ENCODE results near the gene RAB3C.
A peak's percentile ranks its signal among the peaks of the same experiment; 100 is the strongest.

The RAB3C gene

GRCh38 chr5:58891086-58891970 is 308.5 kb downstream of the RAB3C start:
- peak; percentile 37 for DNase-seq

- DNase-seq = no peak
These were observed 309.1 kb downstream of the RAB3C start for GRCh38 chr5:58891971-58892343.

GRCh38 chr5:58893551-58893950 is 310.7 kb downstream of the RAB3C start:
- DNase-seq = no peak

- DNase-seq = no peak
These were observed 315.1 kb downstream of the RAB3C start for GRCh38 chr5:58898006-58898405.

GRCh38 chr5:58898538-58898937 is 315.7 kb downstream of the RAB3C start:
- no peak for DNase-seq

GRCh38 chr5:58901271-58901670 is 318.4 kb downstream of the RAB3C start:
- no peak for DNase-seq

- no peak for DNase-seq
These were observed 319.4 kb downstream of the RAB3C start for GRCh38 chr5:58902305-58902704.

- no peak for DNase-seq
These were observed 319.9 kb downstream of the RAB3C start for GRCh38 chr5:58902765-58903164.

- DNase-seq = no peak
These were observed 321.9 kb downstream of the RAB3C start for GRCh38 chr5:58904737-58905136.

- no peak for DNase-seq
These were observed 323.1 kb downstream of the RAB3C start for GRCh38 chr5:58905944-58906343.
